ENCODE measurements around the gene BATF2. TPM values are rescaled to one million over a fixed set of nuclear protein-coding genes. Genes with fewer than 3 reads are reported as not detected.
A peak's percentile ranks its signal among the peaks of the same experiment; 100 is the strongest.

Gene BATF2
- total and polyA plus RNA-seq, 9 of the 15 experiments (the other 6 are each of a cell fraction or from before 2014, with no cell fraction given): 1.7 to 8.9 (median 6.4) TPM

DNA sequence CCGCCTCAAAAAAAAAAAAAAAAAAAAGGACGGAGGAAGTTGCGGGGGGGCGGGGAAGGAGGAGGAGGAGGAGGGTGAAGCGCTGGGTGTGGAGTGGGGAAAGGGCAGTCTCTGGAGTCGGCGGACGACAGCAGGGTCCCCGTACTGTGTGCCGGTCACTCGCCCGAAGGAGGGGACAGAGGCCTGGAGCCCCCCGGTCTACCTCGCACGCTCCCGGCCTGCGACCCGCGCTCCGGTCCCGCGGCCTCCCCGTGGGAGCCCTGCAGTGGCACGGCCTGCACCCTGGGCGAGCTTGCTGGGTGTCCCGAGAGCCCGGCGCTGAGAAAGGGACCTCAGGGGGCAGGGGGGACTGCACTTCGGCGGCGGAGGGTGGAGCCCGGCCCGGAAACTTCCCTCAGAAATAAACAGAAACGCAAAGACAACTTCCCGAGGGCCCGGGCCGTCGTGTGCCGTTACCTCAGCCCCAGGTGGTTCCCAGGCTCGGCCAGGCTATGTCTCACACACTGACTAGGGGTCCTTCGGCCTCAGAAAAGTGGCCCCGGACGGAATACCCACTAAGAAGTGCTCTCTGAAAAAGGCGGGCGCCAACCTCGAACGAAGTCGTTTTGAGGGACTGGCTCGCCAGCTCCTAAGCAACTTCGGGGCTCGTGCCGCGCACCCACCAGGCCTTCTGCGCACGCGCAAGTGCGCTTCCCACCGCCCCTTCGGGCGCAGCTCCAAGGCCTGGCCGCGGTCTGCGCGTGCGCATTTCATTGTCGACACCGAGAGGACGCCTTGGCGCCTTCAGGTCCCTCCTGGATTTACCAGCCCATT is 25.1 kb downstream of the BATF2 start, which contains the start of gene MAJIN (continued):
- TF ChIP-seq, protein P1, sequence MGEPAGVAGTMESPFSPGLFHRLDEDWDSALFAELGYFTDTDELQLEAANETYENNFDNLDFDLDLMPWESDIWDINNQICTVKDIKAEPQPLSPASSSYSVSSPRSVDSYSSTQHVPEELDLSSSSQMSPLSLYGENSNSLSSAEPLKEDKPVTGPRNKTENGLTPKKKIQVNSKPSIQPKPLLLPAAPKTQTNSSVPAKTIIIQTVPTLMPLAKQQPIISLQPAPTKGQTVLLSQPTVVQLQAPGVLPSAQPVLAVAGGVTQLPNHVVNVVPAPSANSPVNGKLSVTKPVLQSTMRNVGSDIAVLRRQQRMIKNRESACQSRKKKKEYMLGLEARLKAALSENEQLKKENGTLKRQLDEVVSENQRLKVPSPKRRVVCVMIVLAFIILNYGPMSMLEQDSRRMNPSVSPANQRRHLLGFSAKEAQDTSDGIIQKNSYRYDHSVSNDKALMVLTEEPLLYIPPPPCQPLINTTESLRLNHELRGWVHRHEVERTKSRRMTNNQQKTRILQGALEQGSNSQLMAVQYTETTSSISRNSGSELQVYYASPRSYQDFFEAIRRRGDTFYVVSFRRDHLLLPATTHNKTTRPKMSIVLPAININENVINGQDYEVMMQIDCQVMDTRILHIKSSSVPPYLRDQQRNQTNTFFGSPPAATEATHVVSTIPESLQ (CRISPR knock-in tag; IDR thresholded peaks at IDR 0.05): peak; percentile 96; the same call in 1 of the 2 replicates
- TF ChIP-seq, protein P2, sequence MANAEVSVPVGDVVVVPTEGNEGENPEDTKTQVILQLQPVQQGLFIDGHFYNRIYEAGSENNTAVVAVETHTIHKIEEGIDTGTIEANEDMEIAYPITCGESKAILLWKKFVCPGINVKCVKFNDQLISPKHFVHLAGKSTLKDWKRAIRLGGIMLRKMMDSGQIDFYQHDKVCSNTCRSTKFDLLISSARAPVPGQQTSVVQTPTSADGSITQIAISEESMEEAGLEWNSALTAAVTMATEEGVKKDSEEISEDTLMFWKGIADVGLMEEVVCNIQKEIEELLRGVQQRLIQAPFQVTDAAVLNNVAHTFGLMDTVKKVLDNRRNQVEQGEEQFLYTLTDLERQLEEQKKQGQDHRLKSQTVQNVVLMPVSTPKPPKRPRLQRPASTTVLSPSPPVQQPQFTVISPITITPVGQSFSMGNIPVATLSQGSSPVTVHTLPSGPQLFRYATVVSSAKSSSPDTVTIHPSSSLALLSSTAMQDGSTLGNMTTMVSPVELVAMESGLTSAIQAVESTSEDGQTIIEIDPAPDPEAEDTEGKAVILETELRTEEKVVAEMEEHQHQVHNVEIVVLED (CRISPR knock-in tag; IDR thresholded peaks at IDR 0.05): no peak
- TF ChIP-seq KLF10 (CRISPR knock-in tag; IDR thresholded peaks at IDR 0.05): no peak

DNA sequence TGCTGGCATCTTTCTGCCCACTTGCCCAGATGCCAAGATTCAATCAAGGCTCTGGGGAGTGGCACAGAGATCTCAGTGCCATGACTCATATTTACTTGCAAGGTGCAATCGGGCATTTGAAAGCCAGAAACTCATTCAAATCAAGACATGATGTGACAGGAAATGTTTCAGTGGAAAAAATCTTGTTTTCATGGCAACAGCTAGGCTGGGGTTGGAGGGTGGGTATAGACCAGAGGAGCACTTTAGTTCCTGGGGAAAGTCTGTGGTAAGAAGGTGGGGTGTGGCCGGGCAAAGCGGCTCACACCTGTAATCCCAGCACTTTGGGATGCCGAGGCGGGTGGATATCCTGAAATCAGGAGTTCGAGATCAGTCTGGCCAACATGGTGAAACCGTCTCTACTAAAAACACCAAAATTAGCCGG is 26.0 kb downstream of the BATF2 start:
- Histone ChIP-seq H2AFZ (ENCODE audit: low read depth, low read length) (no peak overlapping the region), H3K79me2 (ENCODE audit: control insufficient read depth, insufficient read depth, low read length) (no peaks in the 10 kb centered on the region), H3K4me1 (replicated peaks in 1 of 2; ENCODE audit: control insufficient read depth in 2 of 2, insufficient read depth in 2 of 2, low read length in 2 of 2) (peaks cover 4 to 12% of the 10 kb centered on the region in 2 experiments; a peak in 4 of 5 replicates), H3K9me1 (ENCODE audit: control insufficient read depth, insufficient read depth, low read length) (no peaks in the 10 kb centered on the region), H3K4me3 (no peak overlapping the region), H4K20me1 (replicated peaks; ENCODE audit: control insufficient read depth, insufficient read depth, low read length) (no peaks in the 10 kb centered on the region), H3K4me2 (ENCODE audit: insufficient read depth, low read length) (no peak overlapping the region), H3K36me3 (ENCODE audit: control insufficient read depth, insufficient read depth, low read length) (no peaks in the 10 kb centered on the region), H3K9me3 (replicated peaks; ENCODE audit: control insufficient read depth, insufficient read depth, low read depth, low read length) (no peaks in the 10 kb centered on the region), H3K9ac (ENCODE audit: insufficient read depth in 1 of 2, low read depth in 2 of 2, low read length in 2 of 2) (0 out of 4 replicates have a peak overlapping the region, but pooled peaks of 1 of the 2 experiments have one; percentile 4), H3K27me3 (ENCODE audit: control insufficient read depth in 2 of 2, insufficient read depth in 2 of 2, low read length in 2 of 2) (no peaks in the 10 kb centered on the region), H3K27ac (ENCODE audit: extremely low read depth, low read depth, low read length) (no peak overlapping the region)
- POLR2A ChIA-PET: interaction anchor here (1.4 kb wide), 1 partner anchor 26 kb away, joined by 4 read pairs; the partner anchor contains the start of gene BATF2
- FAIRE-seq (no peak), DNase-seq (ENCODE audit: extremely low read depth in 1 of 4, low spot score in 3 of 4) (no peak), ATAC-seq (no peak)
- TF ChIP-seq PTRF (tag; IDR thresholded peaks at IDR 0.05): no peak
- no peak for TF ChIP-seq TCF7L2 (IDR thresholded peaks at IDR 0.05; ENCODE audit: low read depth, low read length)
- TF ChIP-seq, protein P3, sequence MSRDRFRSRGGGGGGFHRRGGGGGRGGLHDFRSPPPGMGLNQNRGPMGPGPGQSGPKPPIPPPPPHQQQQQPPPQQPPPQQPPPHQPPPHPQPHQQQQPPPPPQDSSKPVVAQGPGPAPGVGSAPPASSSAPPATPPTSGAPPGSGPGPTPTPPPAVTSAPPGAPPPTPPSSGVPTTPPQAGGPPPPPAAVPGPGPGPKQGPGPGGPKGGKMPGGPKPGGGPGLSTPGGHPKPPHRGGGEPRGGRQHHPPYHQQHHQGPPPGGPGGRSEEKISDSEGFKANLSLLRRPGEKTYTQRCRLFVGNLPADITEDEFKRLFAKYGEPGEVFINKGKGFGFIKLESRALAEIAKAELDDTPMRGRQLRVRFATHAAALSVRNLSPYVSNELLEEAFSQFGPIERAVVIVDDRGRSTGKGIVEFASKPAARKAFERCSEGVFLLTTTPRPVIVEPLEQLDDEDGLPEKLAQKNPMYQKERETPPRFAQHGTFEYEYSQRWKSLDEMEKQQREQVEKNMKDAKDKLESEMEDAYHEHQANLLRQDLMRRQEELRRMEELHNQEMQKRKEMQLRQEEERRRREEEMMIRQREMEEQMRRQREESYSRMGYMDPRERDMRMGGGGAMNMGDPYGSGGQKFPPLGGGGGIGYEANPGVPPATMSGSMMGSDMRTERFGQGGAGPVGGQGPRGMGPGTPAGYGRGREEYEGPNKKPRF (IDR thresholded peaks at IDR 0.05; ENCODE audit: low read depth, low read length): no peak
- no peak for TF ChIP-seq PRMT5 (CRISPR knock-in tag; IDR thresholded peaks at IDR 0.05)
- TF ChIP-seq HDAC1 (IDR thresholded peaks at IDR 0.05): no peak
- BruUV-seq (replicated peaks): no TSS peak
- CTCF ChIA-PET (ENCODE audit: low intra/inter-chr PET ratio): no interaction called here
- intact Hi-C loops (cut with micrococcal nuclease) (no loop called here), in situ Hi-C loops (cut with MboI) (no loop called here)
- WGBS (ENCODE audit: insufficient coverage, low coverage, missing lambda C conversion rate): 54% methylated on average over 8 of the region's 8 CpGs
